IMR-90 (cell line): ENCODE data around the gene PAK5. TPM values are rescaled to one million over a fixed set of nuclear protein-coding genes. Genes with fewer than 3 reads are reported as not detected.

ENCODE experiments used
- ATAC-seq: fragments of 200-7000 bp; cut with Tn5 transposase; 2 replicates; pipeline ENCODE4 v1.9.1; 2020; ENCODE audit warnings: low read depth, mild to moderate bottlenecking, moderate library complexity
- BruUV-seq: library from RNA; stranded (reverse); fragments of 400-500 nt; replicated peaks from 2 replicates; lab custom pipeline; 2021; lab: Mats Ljungman, UMichigan
- CTCF ChIA-PET: fragments of 300-600 bp; formaldehyde crosslinking; extraction: SDS; loops from one replicate; lab custom pipeline; 2021; ENCODE audit warnings: antibody characterized with exemption; lab: Yijun Ruan, JAX
- POLR2A ChIA-PET: fragments of 300-600 bp; sonication (Branson Sonifier 250); formaldehyde crosslinking; loops from one replicate; lab custom pipeline; 2022; ENCODE audit warnings: antibody characterized with exemption; ENCODE audit not compliant: unreplicated experiment; lab: Charles Lee
- DNase-seq: peaks from one replicate; pipeline ENCODE4 v3.0.0; 2013
- H2AFZ ChIP-seq: replicated peaks from 2 replicates; pipeline ENCODE3; 2013; ENCODE audit warnings: low read length, mild to moderate bottlenecking; ENCODE audit not compliant: poor library complexity
- H2AK5ac ChIP-seq: 2 replicates; pipeline ENCODE4 v1.6.1; 2013; ENCODE audit warnings: low read depth, low read length, inconsistent platforms
- H2AK9ac ChIP-seq: replicated peaks from 2 replicates; pipeline ENCODE3; 2013; ENCODE audit warnings: mild to moderate bottlenecking, low read depth, low read length, moderate library complexity; ENCODE audit not compliant: poor library complexity
- H2BK120ac ChIP-seq: 2 replicates; pipeline ENCODE4 v1.6.1; 2013; ENCODE audit warnings: low read depth, low read length, inconsistent platforms
- H2BK15ac ChIP-seq: 3 replicates; pipeline ENCODE4 v1.6.1; 2013; ENCODE audit warnings: low read depth, low read length, inconsistent platforms
- H2BK20ac ChIP-seq: 2 replicates; pipeline ENCODE4 v1.6.1; 2013; ENCODE audit warnings: low read depth, mild to moderate bottlenecking, inconsistent platforms, low read length, moderate library complexity
- H2BK5ac ChIP-seq: 2 replicates; pipeline ENCODE4 v1.6.1; 2013; ENCODE audit warnings: mild to moderate bottlenecking, low read depth, low read length, inconsistent platforms; ENCODE audit not compliant: poor library complexity, severe bottlenecking
- H3K14ac ChIP-seq: replicated peaks from 2 replicates; pipeline ENCODE4 v1.6.1; 2013; ENCODE audit warnings: low read depth, low read length, inconsistent platforms
- H3K18ac ChIP-seq: 2 replicates; pipeline ENCODE4 v1.6.1; 2013; ENCODE audit warnings: low read depth, low read length, control low read depth
- H3K23ac ChIP-seq: 2 replicates; pipeline ENCODE4 v1.6.1; 2013; ENCODE audit warnings: low read depth, low read length, inconsistent platforms
- H3K27ac ChIP-seq: 2 replicates; pipeline ENCODE4 v1.5.1; 2013; ENCODE audit warnings: mild to moderate bottlenecking, control low read depth, low read length; ENCODE audit not compliant: insufficient read depth
- H3K27me3 ChIP-seq: 2 replicates; pipeline ENCODE4 v1.6.1; 2013; ENCODE audit warnings: low read length; ENCODE audit not compliant: control insufficient read depth, insufficient read depth
- H3K36me3 ChIP-seq: 2 replicates; pipeline ENCODE4 v1.6.1; 2013; ENCODE audit warnings: low read length, mixed read lengths; ENCODE audit not compliant: control insufficient read depth, insufficient read depth
- H3K4ac ChIP-seq: 2 replicates; pipeline ENCODE4 v1.6.1; 2013; ENCODE audit warnings: low read depth, low read length, inconsistent platforms
- H3K4me1 ChIP-seq: 2 replicates; pipeline ENCODE4 v1.6.1; 2013; ENCODE audit warnings: low read length, mixed read lengths; ENCODE audit not compliant: control insufficient read depth, insufficient read depth
- H3K4me2 ChIP-seq: 2 replicates; pipeline ENCODE4 v1.6.1; 2013; ENCODE audit warnings: low read depth, mild to moderate bottlenecking, control low read depth, low read length, moderate library complexity
- H3K4me3 ChIP-seq: 2 replicates; pipeline ENCODE4 v1.5.1; 2013; ENCODE audit warnings: low read depth, mild to moderate bottlenecking, control low read depth, low read length, moderate library complexity; ENCODE audit not compliant: insufficient read depth
- H3K56ac ChIP-seq: 2 replicates; pipeline ENCODE4 v1.6.1; 2013; ENCODE audit warnings: low read length, inconsistent platforms; ENCODE audit not compliant: insufficient read depth; ENCODE audit errors: extremely low read depth
- H3K79me1 ChIP-seq, 2 experiments: 2 replicates each; pipeline ENCODE4 v1.6.1; 2013; ENCODE audit warnings: low read length in 2 of 2, inconsistent platforms in 1 of 2, low read depth in 1 of 2
- H3K9ac ChIP-seq: 2 replicates; pipeline ENCODE4 v1.6.1; 2013; ENCODE audit warnings: low read depth, low read length, control low read depth
- H3K9me1 ChIP-seq: 2 replicates; pipeline ENCODE4 v1.6.1; 2013; ENCODE audit warnings: low read length, inconsistent platforms; ENCODE audit not compliant: insufficient read depth
- H3K9me3 ChIP-seq: 2 replicates; pipeline ENCODE4 v1.6.1; 2013; ENCODE audit warnings: low read length; ENCODE audit not compliant: control insufficient read depth, insufficient read depth
- H4K20me1 ChIP-seq: 2 replicates; pipeline ENCODE4 v1.6.1; 2013; ENCODE audit warnings: low read length, inconsistent platforms; ENCODE audit not compliant: insufficient read depth
- H4K5ac ChIP-seq: 2 replicates; pipeline ENCODE4 v1.6.1; 2013; ENCODE audit warnings: mild to moderate bottlenecking, low read depth, low read length, control low read depth
- H4K8ac ChIP-seq, 2 experiments: 2 replicates each; pipeline ENCODE4 v1.6.1; 2013; ENCODE audit warnings: low read depth in 2 of 2, low read length in 2 of 2, control low read depth in 1 of 2, inconsistent platforms in 1 of 2
- H4K91ac ChIP-seq: 2 replicates; pipeline ENCODE4 v1.6.1; 2013; ENCODE audit warnings: low read depth, low read length, inconsistent platforms; ENCODE audit not compliant: insufficient read depth
- BHLHE40 ChIP-seq: fragments of 150-350 bp; IDR thresholded peaks from 2 replicates; pipeline ENCODE4 v1.6.1; 2016; ENCODE audit warnings: mild to moderate bottlenecking, low read depth, low read length
- CEBPB ChIP-seq: IDR thresholded peaks from 2 replicates; pipeline ENCODE4 v1.6.1; 2012; ENCODE audit warnings: low read depth, low read length, improper control_type of control experiment
- CHD1 ChIP-seq: IDR thresholded peaks from 2 replicates; pipeline ENCODE4 v1.6.1; 2012; ENCODE audit warnings: low read depth, low read length, improper control_type of control experiment
- CTCF ChIP-seq: conservative IDR thresholded peaks from 2 replicates; pipeline ENCODE4 v1.5.1; 2012; ENCODE audit warnings: mild to moderate bottlenecking, low read depth, low read length, improper control_type of control experiment
- ELK1 ChIP-seq: fragments of 150-350 bp; IDR thresholded peaks from 2 replicates; pipeline ENCODE4 v1.6.1; 2016; ENCODE audit warnings: low read depth, mild to moderate bottlenecking, low read length, moderate library complexity, borderline replicate concordance
- MAFK ChIP-seq: IDR thresholded peaks from 2 replicates; pipeline ENCODE4 v1.6.1; 2012; ENCODE audit warnings: low read depth, low read length, improper control_type of control experiment
- MXI1 ChIP-seq: IDR thresholded peaks from 2 replicates; pipeline ENCODE4 v1.6.1; 2012; ENCODE audit warnings: low read depth, mild to moderate bottlenecking, low read length, moderate library complexity, borderline replicate concordance
- NFE2L2 ChIP-seq: fragments of 150-350 bp; IDR thresholded peaks from 2 replicates; pipeline ENCODE4 v1.6.1; 2016; ENCODE audit warnings: low read depth, mild to moderate bottlenecking, low read length
- POLR2A ChIP-seq: IDR thresholded peaks from 2 replicates; pipeline ENCODE4 v1.6.1; 2012; ENCODE audit warnings: mild to moderate bottlenecking, low read depth, low read length
- SMC3 ChIP-seq: fragments of 150-350 bp; IDR thresholded peaks from 2 replicates; pipeline ENCODE4 v1.6.1; 2016; ENCODE audit warnings: low read depth, mild to moderate bottlenecking, antibody characterized with exemption, low read length, moderate library complexity
- USF2 ChIP-seq: fragments of 150-350 bp; IDR thresholded peaks from 2 replicates; pipeline ENCODE4 v1.6.1; 2017; ENCODE audit warnings: mild to moderate bottlenecking, antibody characterized with exemption, low read length, low read depth
- WGBS, 2 experiments: methylation state at CpG; one replicate each; pipeline versions ENCODE4 v1.1.5 to v1.1.7; 2013; ENCODE audit warnings: missing lambda C conversion rate in 2 of 2; ENCODE audit not compliant: insufficient read length in 1 of 2; ENCODE audit errors: extremely low coverage in 2 of 2; 5-methylcytosine and 5-hydroxymethylcytosine counted together
- dilution Hi-C: fragments of 300-500 bp; cut with HindIII; formaldehyde crosslinking; loops from one replicate; pipeline ENCODE4 v1.14.3; 2018; ENCODE audit warnings: low sequenced_read_pairs; ENCODE audit not compliant: unreplicated experiment
- in situ Hi-C: fragments of 300-500 bp; cut with MboI; formaldehyde crosslinking; loops from 3 replicates; pipeline ENCODE4 v1.14.3; 2019; ENCODE audit warnings: low sequenced_read_pairs, inconsistent platforms, mixed read lengths
- intact Hi-C: fragments of 100-400 bp; cut with micrococcal nuclease; formaldehyde crosslinking; loops from 2 replicates; pipeline ENCODE4 v1.10.0; 2022
- polyA plus RNA-seq, 3 experiments: library from polyadenylated mRNA; depleted of rRNA; stranded (reverse); fragments of >200 nt; gene quantifications; 2 replicates each; pipeline ENCODE4 v1.2.3, GENCODE V29; 2012; ENCODE audit warnings: low replicate concordance in 1 of 3
- total RNA-seq: library from RNA; depleted of rRNA; stranded (reverse); fragments of >200 nt; gene quantifications from 2 replicates; pipeline ENCODE4 v1.2.3, GENCODE V29; 2012

Gene PAK5
- total and polyA plus RNA-seq, 2 of the 4 experiments (the other 2 are of a cell fraction) = not detected

- Histone ChIP-seq H4K8ac (no peak overlapping the region), H3K23ac (no peak overlapping the region), H4K20me1 (no peaks in the 10 kb centered on the region), H3K79me1 (no peaks in the 10 kb centered on the region), H3K4me3 (no peak overlapping the region), H3K18ac (no peak overlapping the region), H2BK20ac (no peak overlapping the region), H3K27me3 (peaks cover 65% of the 10 kb centered on the region), H3K4me2 (no peak overlapping the region), H2BK5ac (no peak overlapping the region), H3K9me1 (no peaks in the 10 kb centered on the region), H3K14ac (no peak overlapping the region), H2AK9ac (no peak overlapping the region), H3K4me1 (no peaks in the 10 kb centered on the region; the same call in 1 of the 2 replicates), H3K9ac (no peak overlapping the region), H3K4ac (no peak overlapping the region), H4K91ac (no peak overlapping the region), H3K36me3 (no peaks in the 10 kb centered on the region), H3K9me3 (peaks cover 3% of the 10 kb centered on the region; the same call in 1 of the 2 replicates), H2BK15ac (no peak overlapping the region), H2AFZ (no peak overlapping the region), H2BK120ac (no peak overlapping the region), H4K5ac (no peak overlapping the region), H2AK5ac (no peak overlapping the region), H3K27ac (no peak overlapping the region), H3K56ac (no peak overlapping the region)
- no CpG with 5 or more reads among the region's 9 CpGs for WGBS, 2 experiments
- intact Hi-C loops = no loop called here
- ChIA-PET POLR2A (no interaction called here), CTCF (interaction anchor here (1.1 kb wide), 1 partner anchor 11 kb away, joined by 3 read pairs; no protein-coding TSS in a partner anchor)
- DNase-seq (no peak), ATAC-seq (no peak)
- in situ Hi-C loops = no loop called here
- dilution Hi-C loops = no loop called here
- no TSS peak for BruUV-seq
- TF ChIP-seq ELK1 (no peak), MAFK (no peak), CTCF (no peak), POLR2A (no peak), CHD1 (no peak), CEBPB (no peak), BHLHE40 (no peak), USF2 (no peak), MXI1 (no peak), NFE2L2 (no peak), SMC3 (no peak)
Observed at GRCh38 chr20:9514072-9514460, 324.8 kb downstream of the PAK5 start.
